ENCODE measurements around the gene TARS1.

DNA sequence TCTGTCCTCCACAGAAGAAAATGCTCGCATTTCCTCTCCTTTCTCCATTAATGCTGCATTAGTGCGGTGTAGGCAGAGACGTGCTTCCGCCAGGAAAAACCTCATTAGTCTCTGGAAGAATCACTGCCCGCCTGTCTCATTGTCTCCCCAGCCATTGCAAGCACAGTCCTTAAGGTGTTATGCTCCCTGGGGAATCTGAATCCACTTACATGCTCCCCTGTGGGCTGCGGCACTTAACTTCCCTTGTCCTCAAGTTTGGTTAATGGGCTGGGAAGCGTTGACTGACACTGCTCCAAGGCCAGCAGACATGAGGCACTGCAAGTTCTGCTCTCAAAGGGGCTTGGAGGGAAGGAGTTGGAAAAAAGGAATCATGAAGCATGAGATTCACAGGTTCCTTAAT, 41.6 kb downstream of the TARS1 start:
- TF ChIP-seq CTCF (tag by site-specific recombination; IDR thresholded peaks at IDR 0.05): no peak
- no peak for TF ChIP-seq ZNF24 (tag by site-specific recombination; IDR thresholded peaks at IDR 0.05)
- no peak for TF ChIP-seq ZNF26 (tag by site-specific recombination; IDR thresholded peaks at IDR 0.05)
- no peak for TF ChIP-seq ZNF350 (tag by site-specific recombination; IDR thresholded peaks at IDR 0.05)
- no peak for TF ChIP-seq ZNF239 (tag by site-specific recombination; IDR thresholded peaks at IDR 0.05)
- TF ChIP-seq REST (tag by site-specific recombination; IDR thresholded peaks at IDR 0.05): no peak
- no peak for TF ChIP-seq ZNF280D (tag by site-specific recombination; IDR thresholded peaks at IDR 0.05)
- TF ChIP-seq ZNF518A (tag by site-specific recombination; conservative IDR thresholded peaks at IDR 0.05; ENCODE audit: low read depth): no peak
- TF ChIP-seq SALL2 (tag by site-specific recombination; IDR thresholded peaks at IDR 0.05; ENCODE audit: borderline replicate concordance): no peak
- TF ChIP-seq YY1 (tag by site-specific recombination; IDR thresholded peaks at IDR 0.05): no peak
